ENCODE measurements around the gene PPP1R3F. TPM values are rescaled to one million over a fixed set of nuclear protein-coding genes. Genes with fewer than 3 reads are reported as not detected.

PPP1R3F gene
- total RNA-seq, 1 donor from 2014 or later = 25.3 TPM

- H3K27ac ChIP-seq (replicated peaks) = no peak overlapping the region
- intact Hi-C loops (cut with micrococcal nuclease) = no loop called here
- DNase-seq = no peak
- no peaks in the 10 kb centered on the region for H3K27me3 ChIP-seq (ENCODE audit: low read depth)
- no peak overlapping the region for H3K4me3 ChIP-seq
- TF ChIP-seq CTCF (IDR thresholded peaks at IDR 0.05; ENCODE audit: borderline replicate concordance) = no peak
- no peaks in the 10 kb centered on the region for H3K36me3 ChIP-seq
- H3K4me1 ChIP-seq = no peaks in the 10 kb centered on the region
- H3K9me3 ChIP-seq (replicated peaks) = no peaks in the 10 kb centered on the region
Measured at GRCh38 chrX:49284212-49284611, 14.6 kb downstream of the PPP1R3F start.

GRCh38 chrX:49286136-49286535, 16.5 kb downstream of the PPP1R3F start:
- Histone ChIP-seq H3K9me3 (replicated peaks) (no peaks in the 10 kb centered on the region), H3K27ac (replicated peaks) (no peak overlapping the region), H3K4me3 (no peak overlapping the region), H3K4me1 (no peaks in the 10 kb centered on the region), H3K36me3 (no peaks in the 10 kb centered on the region), H3K27me3 (ENCODE audit: low read depth) (no peaks in the 10 kb centered on the region)
- intact Hi-C loops (cut with micrococcal nuclease) = no loop called here
- no peak for TF ChIP-seq CTCF (IDR thresholded peaks at IDR 0.05; ENCODE audit: borderline replicate concordance)
- DNase-seq = no peak

- no peaks in the 10 kb centered on the region for H3K9me3 ChIP-seq (replicated peaks)
- intact Hi-C loops (cut with micrococcal nuclease) = no loop called here
- no peak for TF ChIP-seq CTCF (IDR thresholded peaks at IDR 0.05; ENCODE audit: borderline replicate concordance)
- no peak overlapping the region for H3K4me3 ChIP-seq
- no peak for DNase-seq
- H3K4me1 ChIP-seq = no peaks in the 10 kb centered on the region
- H3K27me3 ChIP-seq (ENCODE audit: low read depth) = no peaks in the 10 kb centered on the region
- no peak overlapping the region for H3K27ac ChIP-seq (replicated peaks)
- no peaks in the 10 kb centered on the region for H3K36me3 ChIP-seq
Measured at GRCh38 chrX:49286581-49286980, 17.0 kb downstream of the PPP1R3F start.

GRCh38 chrX:49287665-49288064, 18.1 kb downstream of the PPP1R3F start:
- no peaks in the 10 kb centered on the region for H3K36me3 ChIP-seq
- H3K4me1 ChIP-seq = no peaks in the 10 kb centered on the region
- no peak overlapping the region for H3K4me3 ChIP-seq
- DNase-seq = no peak
- intact Hi-C loops (cut with micrococcal nuclease) = no loop called here
- H3K27me3 ChIP-seq (ENCODE audit: low read depth) = no peaks in the 10 kb centered on the region
- H3K9me3 ChIP-seq (replicated peaks) = no peaks in the 10 kb centered on the region
- no peak overlapping the region for H3K27ac ChIP-seq (replicated peaks)
- TF ChIP-seq CTCF (IDR thresholded peaks at IDR 0.05; ENCODE audit: borderline replicate concordance) = no peak

GRCh38 chrX:49290215-49290614, 20.6 kb downstream of the PPP1R3F start:
- no peak overlapping the region for H3K27ac ChIP-seq (replicated peaks)
- TF ChIP-seq CTCF (IDR thresholded peaks at IDR 0.05; ENCODE audit: borderline replicate concordance) = no peak
- no peak for DNase-seq

More at GRCh38 chrX:49290215-49290614, 20.6 kb downstream of the PPP1R3F start:
- no peaks in the 10 kb centered on the region for H3K4me1 ChIP-seq
- no peaks in the 10 kb centered on the region for H3K27me3 ChIP-seq (ENCODE audit: low read depth)
- intact Hi-C loops (cut with micrococcal nuclease) = no loop called here
- no peaks in the 10 kb centered on the region for H3K36me3 ChIP-seq
- no peaks in the 10 kb centered on the region for H3K9me3 ChIP-seq (replicated peaks)
- H3K4me3 ChIP-seq = no peak overlapping the region
